SK-N-SH (cell line): ENCODE measurements around the gene LENEP. TPM values are rescaled to one million over a fixed set of nuclear protein-coding genes. Genes with fewer than 3 reads are reported as not detected.

ENCODE experiments used
- CTCF ChIA-PET: fragments of 300-600, 350-600 bp; formaldehyde crosslinking; extraction: SDS; loops from one replicate; lab custom pipeline; 2021; lab: Yijun Ruan, JAX
- POLR2A ChIA-PET: fragments of 350-600 bp; sonication (Branson Sonifier 250); formaldehyde crosslinking; extraction: SDS; loops from one replicate; lab custom pipeline; 2020; ENCODE audit warnings: antibody characterized with exemption, inconsistent platforms; lab: Yijun Ruan, JAX
- DNase-seq: peaks from one replicate; pipeline ENCODE4 v3.0.0; 2012
- H2AFZ ChIP-seq: fragments of 200-600 bp; sonication (generic); 2 replicates; pipeline ENCODE4 v1.8.1; 2016; ENCODE audit warnings: antibody characterized with exemption, mild to moderate bottlenecking, low read depth
- H3F3A ChIP-seq: fragments of 200-600 bp; sonication (generic); replicated peaks from 2 replicates; pipeline ENCODE3; 2016; ENCODE audit warnings: antibody characterized with exemption, mild to moderate bottlenecking; ENCODE audit not compliant: insufficient read depth
- H3K27ac ChIP-seq, 2 experiments: fragments of 200-500 bp in 1 of 2; fragments of 200-600 bp in 1 of 2; sonication (Bioruptor generic) in 1 of 2; sonication (generic), shearing (Covaris generic) in 1 of 2; 2 replicates each; pipeline versions ENCODE4 v1.5.1 to v1.6.1; 2014 to 2016; ENCODE audit warnings: low read depth in 2 of 2, inconsistent platforms in 1 of 2, low read length in 1 of 2, mild to moderate bottlenecking in 1 of 2, mixed read lengths in 1 of 2
- H3K27me3 ChIP-seq: fragments of 200-600 bp; sonication (generic), shearing (Covaris generic); 2 replicates; pipeline ENCODE4 v1.6.1; 2016; ENCODE audit warnings: mixed run types; ENCODE audit not compliant: insufficient read depth
- H3K36me3 ChIP-seq, 2 experiments: fragments of 200-500 bp in 1 of 2; fragments of 200-600 bp in 1 of 2; sonication (Bioruptor generic) in 1 of 2; sonication (generic) in 1 of 2; replicated peaks in 1 of 2; 2 replicates each; pipeline versions ENCODE3 to v1.5.1; 2014 to 2016; ENCODE audit warnings: low read length in 1 of 2, mild to moderate bottlenecking in 1 of 2; ENCODE audit not compliant: insufficient read depth in 2 of 2, control insufficient read depth in 1 of 2
- H3K4me1 ChIP-seq, 2 experiments: fragments of 200-500 bp in 1 of 2; fragments of 200-600 bp in 1 of 2; sonication (Bioruptor generic) in 1 of 2; sonication (generic), shearing (Covaris generic) in 1 of 2; 2 replicates each; pipeline versions ENCODE4 v1.5.1 to v1.6.1; 2014 to 2016; ENCODE audit warnings: low read depth in 1 of 2, low read length in 1 of 2, mixed run types in 1 of 2; ENCODE audit not compliant: insufficient read depth in 2 of 2, control insufficient read depth in 1 of 2
- H3K4me2 ChIP-seq: fragments of 200-600 bp; sonication (generic), shearing (Covaris generic); 2 replicates; pipeline ENCODE4 v1.6.1; 2017; ENCODE audit warnings: mixed run types
- H3K4me3 ChIP-seq, 2 experiments: fragments of 200-500 bp in 1 of 2; fragments of 200-600 bp in 1 of 2; sonication (Bioruptor generic) in 1 of 2; sonication (generic), shearing (Covaris generic) in 1 of 2; 2 replicates each; pipeline versions ENCODE4 v1.5.1 to v1.8.1; 2014 to 2016; ENCODE audit warnings: low read depth in 2 of 2, inconsistent platforms in 1 of 2, low read length in 1 of 2, mild to moderate bottlenecking in 1 of 2, mixed read lengths in 1 of 2, moderate library complexity in 1 of 2
- H3K79me2 ChIP-seq: fragments of 200-600 bp; sonication (generic); 2 replicates; pipeline ENCODE4 v1.8.1; 2017; ENCODE audit warnings: mild to moderate bottlenecking; ENCODE audit not compliant: insufficient read depth
- H3K9ac ChIP-seq: fragments of 200-600 bp; sonication (generic); 2 replicates; pipeline ENCODE4 v1.6.1; 2017; ENCODE audit warnings: mixed run types
- H3K9me2 ChIP-seq: fragments of 200-600 bp; sonication (generic); 2 replicates; pipeline ENCODE4 v1.6.1; 2017; ENCODE audit warnings: mixed run types
- H3K9me3 ChIP-seq: fragments of 200-600 bp; sonication (generic); 2 replicates; pipeline ENCODE4 v1.6.1; 2017; ENCODE audit warnings: mixed run types, mild to moderate bottlenecking, moderate library complexity
- H4K20me1 ChIP-seq: fragments of 200-600 bp; sonication (generic); 2 replicates; pipeline ENCODE4 v1.6.1; 2017; ENCODE audit warnings: mild to moderate bottlenecking, mixed run types; ENCODE audit not compliant: insufficient read depth
- ELF1 ChIP-seq: IDR thresholded peaks from 2 replicates; pipeline ENCODE4 v1.4.0; 2012
- FOXJ3 ChIP-seq: sonication (generic); formaldehyde crosslinking; IDR thresholded peaks from 2 replicates; pipeline ENCODE4 v1.5.1; 2020; ENCODE audit warnings: mild to moderate bottlenecking, missing genetic modification reagents
- FOXM1 ChIP-seq: IDR thresholded peaks from 2 replicates; pipeline ENCODE4 v1.4.0; 2012; ENCODE audit warnings: low read depth, mild to moderate bottlenecking
- JUND ChIP-seq: IDR thresholded peaks from 2 replicates; pipeline ENCODE4 v1.4.0; 2012
- NRF1 ChIP-seq: IDR thresholded peaks from 2 replicates; pipeline ENCODE4 v1.6.1; 2012; ENCODE audit warnings: low read depth, mild to moderate bottlenecking, low read length
- RFX5 ChIP-seq: IDR thresholded peaks from 2 replicates; pipeline ENCODE4 v1.6.1; 2012; ENCODE audit warnings: mild to moderate bottlenecking, improper control_type of control experiment, low read length
- RXRA ChIP-seq: IDR thresholded peaks from 2 replicates; pipeline ENCODE4 v1.4.0; 2012; ENCODE audit warnings: low read depth, mild to moderate bottlenecking, borderline replicate concordance
- SIN3A ChIP-seq: IDR thresholded peaks from 2 replicates; pipeline ENCODE4 v1.6.1; 2012; ENCODE audit warnings: low read depth, mild to moderate bottlenecking, low read length, moderate library complexity, borderline replicate concordance
- TCF12 ChIP-seq: IDR thresholded peaks from 2 replicates; pipeline ENCODE4 v1.4.0; 2012
- TEAD4 ChIP-seq: IDR thresholded peaks from 2 replicates; pipeline ENCODE4 v1.4.0; 2012; ENCODE audit warnings: mild to moderate bottlenecking, borderline replicate concordance; ENCODE audit not compliant: insufficient read depth
- WGBS: methylation state at CpG from one replicate; pipeline ENCODE4 v1.1.6; 2017; ENCODE audit warnings: low lambda C conversion rate; 5-methylcytosine and 5-hydroxymethylcytosine counted together
- polyA plus RNA-seq, 3 experiments: library from polyadenylated mRNA; depleted of rRNA; stranded (reverse); fragments of >200 nt; gene quantifications; 2 replicates each; pipeline ENCODE4 v1.2.3, GENCODE V29; 2012
- TF ChIP-seq, protein P1 (sequence below): IDR thresholded peaks from 2 replicates; pipeline ENCODE4 v1.4.0; 2012; ENCODE audit warnings: low read depth
- TF ChIP-seq, protein P2 (sequence below): IDR thresholded peaks from 2 replicates; pipeline ENCODE4; 2012
- TF ChIP-seq, protein P3 (sequence below): fragments of 200-600 bp; sonication (generic); IDR thresholded peaks from 2 replicates; pipeline ENCODE4 v1.6.1; 2017; ENCODE audit warnings: antibody characterized with exemption, mild to moderate bottlenecking, moderate library complexity

The LENEP gene
- polyA plus RNA-seq, 1 of the 3 experiments (the other 2 are of a cell fraction): not detected

DNA sequence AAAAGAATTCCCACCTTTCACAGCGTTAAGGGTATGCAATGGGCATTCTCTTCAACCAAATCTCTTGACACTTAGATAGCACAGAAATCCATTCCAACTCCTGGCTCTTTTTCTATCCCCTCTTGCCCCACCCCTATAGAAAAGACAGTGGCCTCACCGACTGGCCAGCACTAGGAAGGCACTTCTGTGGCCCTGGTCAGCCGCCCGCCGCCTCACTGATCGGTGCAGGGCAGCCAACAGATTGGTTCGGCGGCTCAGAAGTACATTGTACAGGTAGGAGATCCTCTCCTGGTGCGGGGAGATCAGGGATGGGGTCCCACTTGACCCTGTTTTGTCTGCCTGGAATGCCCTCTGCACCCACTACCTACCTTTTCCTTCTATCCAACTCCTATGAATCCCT is 30.9 kb downstream of the LENEP start:
- CTCF ChIA-PET: interaction anchor here (2.1 kb wide), 2 partner anchors 7 to 21 kb away, joined by 9 to 12 read pairs; no protein-coding TSS in a partner anchor
- no peaks in the 10 kb centered on the region for H3K36me3 ChIP-seq
- no peak for DNase-seq

GRCh38 chr1:155026154-155026553 is 32.8 kb downstream of the LENEP start:
- Histone ChIP-seq H3K4me1 (peaks cover 0 to 4% of the 10 kb centered on the region in 2 experiments; a peak in 1 of 4 replicates), H3K9ac (no peak overlapping the region), H3K9me3 (no peaks in the 10 kb centered on the region), H3K9me2 (no peaks in the 10 kb centered on the region), H3F3A (no peaks in the 10 kb centered on the region), H3K4me3 (no peak overlapping the region), H3K4me2 (no peak overlapping the region), H3K27ac (no peak overlapping the region), H3K36me3 (no peaks in the 10 kb centered on the region), H4K20me1 (no peaks in the 10 kb centered on the region), H3K27me3 (no peaks in the 10 kb centered on the region), H2AFZ (no peak overlapping the region), H3K79me2 (no peaks in the 10 kb centered on the region)
- 59% methylated on average over 9 of the region's 9 CpGs for WGBS
- POLR2A ChIA-PET: no interaction called here
- DNase-seq: no peak
- TF ChIP-seq, protein P1, sequence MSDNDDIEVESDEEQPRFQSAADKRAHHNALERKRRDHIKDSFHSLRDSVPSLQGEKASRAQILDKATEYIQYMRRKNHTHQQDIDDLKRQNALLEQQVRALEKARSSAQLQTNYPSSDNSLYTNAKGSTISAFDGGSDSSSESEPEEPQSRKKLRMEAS: no peak
- no peak for TF ChIP-seq JUND
- CTCF ChIA-PET: interaction anchor here (0.7 to 2.1 kb wide), 4 partner anchors 9 to 22 kb away, joined by 3 to 12 read pairs (median 6); no protein-coding TSS in a partner anchor

More for the DNA sequence above, 30.9 kb downstream of the LENEP start:
- Histone ChIP-seq H3K9me3 (no peaks in the 10 kb centered on the region), H3K4me2 (no peak overlapping the region), H4K20me1 (no peaks in the 10 kb centered on the region), H3K27me3 (no peaks in the 10 kb centered on the region), H2AFZ (no peak overlapping the region), H3F3A (no peaks in the 10 kb centered on the region), H3K4me1 (peaks cover 0 to 4% of the 10 kb centered on the region in 2 experiments; a peak in 1 of 4 replicates), H3K27ac (no peak overlapping the region), H3K9ac (no peak overlapping the region), H3K9me2 (no peaks in the 10 kb centered on the region), H3K79me2 (no peaks in the 10 kb centered on the region), H3K4me3 (no peak overlapping the region)
- TF ChIP-seq RXRA: no peak
- no peak for TF ChIP-seq RFX5
- no peak for TF ChIP-seq NRF1
- TF ChIP-seq TEAD4: no peak
- TF ChIP-seq SIN3A: no peak
- POLR2A ChIA-PET: no interaction called here
- WGBS: 85% methylated on average over 9 of the region's 9 CpGs

DNA sequence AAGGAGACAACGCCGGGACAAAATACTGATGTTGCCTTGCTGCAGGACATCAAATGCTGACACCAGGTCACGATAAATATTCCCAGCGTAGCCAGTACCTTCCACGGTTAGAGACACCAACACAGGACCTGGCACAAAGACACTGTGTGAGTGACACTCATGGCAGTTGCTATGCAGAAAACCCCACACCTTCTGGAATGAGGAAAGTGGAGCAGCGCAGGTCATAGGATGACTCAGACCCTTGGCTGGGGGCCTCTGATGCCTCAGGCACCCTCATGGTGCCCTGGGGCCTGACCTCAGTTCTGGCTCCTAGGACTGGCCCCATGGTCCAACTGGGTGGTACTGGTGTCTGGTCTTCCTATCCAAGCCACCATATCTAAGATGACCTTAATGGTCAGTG is 33.2 kb downstream of the LENEP start:
- no peaks in the 10 kb centered on the region for H3K27me3 ChIP-seq
- H3K4me1 ChIP-seq: peaks cover 0 to 4% of the 10 kb centered on the region in 2 experiments; a peak in 1 of 4 replicates
- H3K36me3 ChIP-seq: no peaks in the 10 kb centered on the region
- H3K9me2 ChIP-seq: no peaks in the 10 kb centered on the region
- DNase-seq: no peak
- no peaks in the 10 kb centered on the region for H4K20me1 ChIP-seq
- H3K79me2 ChIP-seq: no peaks in the 10 kb centered on the region
- ChIA-PET POLR2A (no interaction called here), CTCF (interaction anchor here (1.0 to 2.1 kb wide), 3 partner anchors 9 to 19 kb away, joined by 3 to 12 read pairs (median 9); no protein-coding TSS in a partner anchor)
- H3F3A ChIP-seq: no peaks in the 10 kb centered on the region
- no peak overlapping the region for H3K4me3 ChIP-seq
- TF ChIP-seq, protein P2, sequence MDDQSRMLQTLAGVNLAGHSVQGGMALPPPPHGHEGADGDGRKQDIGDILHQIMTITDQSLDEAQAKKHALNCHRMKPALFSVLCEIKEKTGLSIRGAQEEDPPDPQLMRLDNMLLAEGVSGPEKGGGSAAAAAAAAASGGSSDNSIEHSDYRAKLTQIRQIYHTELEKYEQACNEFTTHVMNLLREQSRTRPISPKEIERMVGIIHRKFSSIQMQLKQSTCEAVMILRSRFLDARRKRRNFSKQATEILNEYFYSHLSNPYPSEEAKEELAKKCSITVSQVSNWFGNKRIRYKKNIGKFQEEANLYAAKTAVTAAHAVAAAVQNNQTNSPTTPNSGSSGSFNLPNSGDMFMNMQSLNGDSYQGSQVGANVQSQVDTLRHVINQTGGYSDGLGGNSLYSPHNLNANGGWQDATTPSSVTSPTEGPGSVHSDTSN: no peak
- TF ChIP-seq FOXM1 (no peak), FOXJ3 (no peak), ELF1 (no peak), RXRA (no peak), TCF12 (no peak)
- TF ChIP-seq, protein P3, sequence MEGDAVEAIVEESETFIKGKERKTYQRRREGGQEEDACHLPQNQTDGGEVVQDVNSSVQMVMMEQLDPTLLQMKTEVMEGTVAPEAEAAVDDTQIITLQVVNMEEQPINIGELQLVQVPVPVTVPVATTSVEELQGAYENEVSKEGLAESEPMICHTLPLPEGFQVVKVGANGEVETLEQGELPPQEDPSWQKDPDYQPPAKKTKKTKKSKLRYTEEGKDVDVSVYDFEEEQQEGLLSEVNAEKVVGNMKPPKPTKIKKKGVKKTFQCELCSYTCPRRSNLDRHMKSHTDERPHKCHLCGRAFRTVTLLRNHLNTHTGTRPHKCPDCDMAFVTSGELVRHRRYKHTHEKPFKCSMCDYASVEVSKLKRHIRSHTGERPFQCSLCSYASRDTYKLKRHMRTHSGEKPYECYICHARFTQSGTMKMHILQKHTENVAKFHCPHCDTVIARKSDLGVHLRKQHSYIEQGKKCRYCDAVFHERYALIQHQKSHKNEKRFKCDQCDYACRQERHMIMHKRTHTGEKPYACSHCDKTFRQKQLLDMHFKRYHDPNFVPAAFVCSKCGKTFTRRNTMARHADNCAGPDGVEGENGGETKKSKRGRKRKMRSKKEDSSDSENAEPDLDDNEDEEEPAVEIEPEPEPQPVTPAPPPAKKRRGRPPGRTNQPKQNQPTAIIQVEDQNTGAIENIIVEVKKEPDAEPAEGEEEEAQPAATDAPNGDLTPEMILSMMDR: no peak
- TF ChIP-seq, protein P1: no peak
- no peak overlapping the region for H3K4me2 ChIP-seq
- no peaks in the 10 kb centered on the region for H3K9me3 ChIP-seq
- 86% methylated on average over 1 of the region's 6 CpGs for WGBS
- H3K9ac ChIP-seq: no peak overlapping the region
- no peak overlapping the region for H3K27ac ChIP-seq
- H2AFZ ChIP-seq: no peak overlapping the region
